VCaP (cell line): ENCODE measurements around the gene ZNF557.

ENCODE experiments used
- H3K27ac ChIP-seq: fragments of 450-650 bp; 2 replicates; pipeline ENCODE4 v1.5.1; 2017
- TF ChIP-seq, protein P1 (sequence below): fragments of 450-650 bp; conservative IDR thresholded peaks from 2 replicates; pipeline ENCODE4 v1.5.1; 2017; ENCODE audit warnings: mild to moderate bottlenecking, moderate library complexity

The ZNF557 gene

DNA sequence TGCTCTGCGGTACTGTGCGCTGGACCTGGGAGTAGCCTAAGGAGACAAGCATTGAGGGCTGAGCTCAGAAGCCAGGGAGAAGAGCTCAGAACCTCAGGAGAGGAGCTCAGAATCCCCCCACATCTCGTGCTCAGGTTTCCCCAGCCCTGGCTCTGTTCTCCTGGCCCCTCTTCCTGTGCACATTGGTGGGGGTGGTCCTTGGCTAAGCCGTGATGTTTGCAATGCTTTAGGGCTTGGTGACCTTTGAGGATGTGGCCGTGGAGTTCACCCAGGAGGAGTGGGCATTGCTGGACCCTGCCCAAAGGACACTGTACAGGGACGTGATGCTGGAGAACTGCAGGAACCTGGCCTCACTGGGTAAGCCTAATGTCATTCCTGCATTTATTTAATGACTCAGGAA, 6.6 kb downstream of the ZNF557 start:
- H3K27ac ChIP-seq: no peak overlapping the region
- TF ChIP-seq, protein P1, sequence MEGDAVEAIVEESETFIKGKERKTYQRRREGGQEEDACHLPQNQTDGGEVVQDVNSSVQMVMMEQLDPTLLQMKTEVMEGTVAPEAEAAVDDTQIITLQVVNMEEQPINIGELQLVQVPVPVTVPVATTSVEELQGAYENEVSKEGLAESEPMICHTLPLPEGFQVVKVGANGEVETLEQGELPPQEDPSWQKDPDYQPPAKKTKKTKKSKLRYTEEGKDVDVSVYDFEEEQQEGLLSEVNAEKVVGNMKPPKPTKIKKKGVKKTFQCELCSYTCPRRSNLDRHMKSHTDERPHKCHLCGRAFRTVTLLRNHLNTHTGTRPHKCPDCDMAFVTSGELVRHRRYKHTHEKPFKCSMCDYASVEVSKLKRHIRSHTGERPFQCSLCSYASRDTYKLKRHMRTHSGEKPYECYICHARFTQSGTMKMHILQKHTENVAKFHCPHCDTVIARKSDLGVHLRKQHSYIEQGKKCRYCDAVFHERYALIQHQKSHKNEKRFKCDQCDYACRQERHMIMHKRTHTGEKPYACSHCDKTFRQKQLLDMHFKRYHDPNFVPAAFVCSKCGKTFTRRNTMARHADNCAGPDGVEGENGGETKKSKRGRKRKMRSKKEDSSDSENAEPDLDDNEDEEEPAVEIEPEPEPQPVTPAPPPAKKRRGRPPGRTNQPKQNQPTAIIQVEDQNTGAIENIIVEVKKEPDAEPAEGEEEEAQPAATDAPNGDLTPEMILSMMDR: no peak

- no peak overlapping the region for H3K27ac ChIP-seq
- TF ChIP-seq, protein P1: no peak
Measured at GRCh38 chr19:7078008-7078407, 8.5 kb downstream of the ZNF557 start.

GRCh38 chr19:7083076-7083956, 13.8 kb downstream of the ZNF557 start:
- TF ChIP-seq, protein P1: no peak
- no peak overlapping the region for H3K27ac ChIP-seq

DNA sequence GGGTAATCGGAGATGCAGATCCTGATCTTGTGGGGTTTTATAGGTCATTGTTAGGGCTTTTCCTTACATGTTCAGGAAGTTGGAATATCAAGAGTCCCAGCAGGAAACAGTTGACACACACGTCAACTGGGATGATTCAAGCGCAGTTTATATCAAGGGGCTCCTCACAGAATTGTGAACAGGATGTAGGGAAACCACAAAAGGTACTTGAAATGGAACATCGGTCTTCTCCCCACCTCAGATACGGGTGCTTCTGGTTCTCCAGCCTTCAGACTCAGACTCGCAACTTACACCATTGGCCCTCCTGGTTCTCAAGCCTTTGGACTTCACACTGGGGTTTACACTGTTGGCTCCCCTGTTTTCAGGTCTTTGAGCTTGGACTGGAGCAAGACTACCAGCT, 19.5 kb downstream of the ZNF557 start:
- TF ChIP-seq, protein P1: no peak
- no peak overlapping the region for H3K27ac ChIP-seq

DNA sequence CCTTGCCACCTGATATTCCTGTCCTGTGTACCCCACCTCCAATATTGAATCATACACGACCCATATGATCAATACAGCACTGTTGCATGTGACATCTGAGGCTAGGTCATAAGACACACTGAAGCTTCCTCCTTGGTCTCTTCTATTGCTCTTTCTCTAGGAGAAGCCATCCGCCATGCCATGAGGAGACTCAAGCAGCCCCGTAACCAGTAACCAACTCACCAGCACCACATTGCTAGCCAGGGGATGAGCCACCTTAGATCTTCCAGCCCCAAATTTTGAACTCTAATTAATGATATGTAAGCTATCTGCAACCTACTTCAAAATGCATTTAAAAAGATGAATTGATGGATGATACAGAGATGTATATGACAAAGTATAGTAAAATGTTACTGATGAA, 28.6 kb downstream of the ZNF557 start:
- peak overlapping the region; percentile 84 for H3K27ac ChIP-seq
- TF ChIP-seq, protein P1: no peak

GRCh38 chr19:7098701-7099596, 29.4 kb downstream of the ZNF557 start:
- TF ChIP-seq, protein P1: no peak

GRCh38 chr19:7099597-7099921, 30.1 kb downstream of the ZNF557 start:
- TF ChIP-seq, protein P1: no peak
- H3K27ac ChIP-seq: peak overlapping the region; percentile 84

More at GRCh38 chr19:7098701-7099596, 29.4 kb downstream of the ZNF557 start:
- peak overlapping the region; percentile 84 for H3K27ac ChIP-seq
